Gastrocnemius medialis (tissue), 4 donors: Measurements from ENCODE around the gene ST6GALNAC2. TPM values are rescaled to one million over a fixed set of nuclear protein-coding genes. Genes with fewer than 3 reads are reported as not detected.

Source experiments
- ATAC-seq, 2 donors: fragments of 150-250 bp; one replicate each; pipeline ENCODE4 v1.9.1; 2016
- DNase-seq, 2 donors: peaks; one replicate each; pipeline ENCODE4 v3.0.0-alpha.2; 2019
- H3K27ac ChIP-seq, 4 donors: fragments of 200-600 bp; sonication (generic); 1 replicate in 1 of 4; 2 replicates in 3 of 4; pipeline ENCODE4 v1.5.1; 2016 to 2018; ENCODE audit warnings: mild to moderate bottlenecking in 2 of 4, moderate library complexity in 1 of 4
- H3K27me3 ChIP-seq, 3 donors: fragments of 200-600 bp; sonication (generic) in 2 of 3; 1 replicate in 1 of 3; 2 replicates in 2 of 3; pipeline versions ENCODE4 v1.5.1 to v1.6.0; 2016 to 2019; ENCODE audit warnings: mild to moderate bottlenecking in 1 of 3, moderate library complexity in 1 of 3
- H3K36me3 ChIP-seq, 2 donors: fragments of 200-600 bp; sonication (generic) in 1 of 2; one replicate each; pipeline ENCODE4 v1.5.1; 2017 to 2018
- H3K4me1 ChIP-seq, 2 donors: fragments of 200-600 bp; sonication (generic) in 1 of 2; one replicate each; pipeline ENCODE4 v1.5.1; 2016 to 2017; ENCODE audit warnings: mild to moderate bottlenecking in 2 of 2
- H3K4me3 ChIP-seq, 4 donors: fragments of 200-600 bp; sonication (generic) in 3 of 4; 1 replicate in 1 of 4; 2 replicates in 3 of 4; pipeline ENCODE4 v1.5.1; 2016 to 2019; ENCODE audit warnings: mild to moderate bottlenecking in 2 of 4
- H3K9me3 ChIP-seq, 3 donors: fragments of 200-600 bp; sonication (generic) in 2 of 3; 1 replicate in 1 of 3; 2 replicates in 2 of 3; pipeline ENCODE4 v1.5.1; 2016 to 2019
- POLR2A ChIP-seq, 2 donors: fragments of 450-650 bp; IDR thresholded peaks; one replicate each; pipeline ENCODE4 v1.6.1; 2017; ENCODE audit warnings: antibody characterized with exemption in 2 of 2, mild to moderate bottlenecking in 2 of 2, moderate library complexity in 2 of 2
- in situ Hi-C, 4 donors: fragments of 200-750 bp; cut with MboI; loops; one replicate each; pipeline versions ENCODE4 v1.15.0 to v1.8.0; 2017; ENCODE audit warnings: low sequenced_read_pairs in 4 of 4
- intact Hi-C: fragments of 100-400 bp; cut with DNase I; formaldehyde crosslinking; loops from one replicate; pipeline ENCODE4 v1.15.1; 2023; ENCODE audit warnings: low total_unique reads
- total RNA-seq, 4 donors: library from RNA; depleted of rRNA; stranded (reverse); fragments of >200 nt; gene quantifications; one replicate each; pipeline versions ENCODE4 v1.1.0 to v1.2.3, GENCODE V29; 2016
- TF ChIP-seq, protein P1 (sequence below), 5 experiments: fragments of 450-650 bp in 3 of 5; fragments of 200-600 bp in 2 of 5; sonication (generic) in 2 of 5; IDR thresholded peaks in 4 of 5; conservative IDR thresholded peaks in 1 of 5; 1 replicate in 4 of 5; 2 replicates in 1 of 5; pipeline ENCODE4 v1.5.1; 2016 to 2019; ENCODE audit warnings: antibody characterized with exemption in 5 of 5, mild to moderate bottlenecking in 3 of 5, moderate library complexity in 3 of 5

Gene ST6GALNAC2
- total RNA-seq, 4 donors from 2014 or later: 13.6 to 31.1 (median 27.4) TPM

- Histone ChIP-seq H3K9me3 (no peaks in the 10 kb centered on the region), H3K36me3 (no peaks in the 10 kb centered on the region), H3K27ac (no peak overlapping the region), H3K4me1 (peaks cover 12 to 18% of the 10 kb centered on the region in 2 donors), H3K4me3 (no peak overlapping the region), H3K27me3 (no peaks in the 10 kb centered on the region)
- ATAC-seq (no peak), DNase-seq (no peak)
- TF ChIP-seq POLR2A (IDR thresholded peaks at IDR 0.05): no peak
- TF ChIP-seq, protein P1, sequence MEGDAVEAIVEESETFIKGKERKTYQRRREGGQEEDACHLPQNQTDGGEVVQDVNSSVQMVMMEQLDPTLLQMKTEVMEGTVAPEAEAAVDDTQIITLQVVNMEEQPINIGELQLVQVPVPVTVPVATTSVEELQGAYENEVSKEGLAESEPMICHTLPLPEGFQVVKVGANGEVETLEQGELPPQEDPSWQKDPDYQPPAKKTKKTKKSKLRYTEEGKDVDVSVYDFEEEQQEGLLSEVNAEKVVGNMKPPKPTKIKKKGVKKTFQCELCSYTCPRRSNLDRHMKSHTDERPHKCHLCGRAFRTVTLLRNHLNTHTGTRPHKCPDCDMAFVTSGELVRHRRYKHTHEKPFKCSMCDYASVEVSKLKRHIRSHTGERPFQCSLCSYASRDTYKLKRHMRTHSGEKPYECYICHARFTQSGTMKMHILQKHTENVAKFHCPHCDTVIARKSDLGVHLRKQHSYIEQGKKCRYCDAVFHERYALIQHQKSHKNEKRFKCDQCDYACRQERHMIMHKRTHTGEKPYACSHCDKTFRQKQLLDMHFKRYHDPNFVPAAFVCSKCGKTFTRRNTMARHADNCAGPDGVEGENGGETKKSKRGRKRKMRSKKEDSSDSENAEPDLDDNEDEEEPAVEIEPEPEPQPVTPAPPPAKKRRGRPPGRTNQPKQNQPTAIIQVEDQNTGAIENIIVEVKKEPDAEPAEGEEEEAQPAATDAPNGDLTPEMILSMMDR (IDR thresholded peaks at IDR 0.05 in 4 of 5, conservative IDR thresholded peaks at IDR 0.05 in 1 of 5): no peak
- in situ Hi-C loops: no loop called here
- intact Hi-C loops: loop anchor here (5.0 kb wide), 1 partner anchor 38 kb away; no protein-coding TSS in a partner anchor
Observed at GRCh38 chr17:76519048-76519966, 66.4 kb downstream of the ST6GALNAC2 start.

GRCh38 chr17:76517638-76518038, 68.0 kb downstream of the ST6GALNAC2 start:
- DNase-seq (no peak), ATAC-seq (no peak)
- H3K9me3 ChIP-seq: no peaks in the 10 kb centered on the region
- H3K4me1 ChIP-seq: peaks cover 12 to 14% of the 10 kb centered on the region in 2 donors
- in situ Hi-C loops (no loop called here), intact Hi-C loops (loop anchor here (5.0 kb wide), 1 partner anchor 40 kb away; no protein-coding TSS in a partner anchor)
- TF ChIP-seq, protein P1 (IDR thresholded peaks at IDR 0.05 in 4 of 5, conservative IDR thresholded peaks at IDR 0.05 in 1 of 5): no peak
- TF ChIP-seq POLR2A (IDR thresholded peaks at IDR 0.05): no peak
- no peaks in the 10 kb centered on the region for H3K36me3 ChIP-seq
- no peak overlapping the region for H3K27ac ChIP-seq
- no peak overlapping the region for H3K4me3 ChIP-seq
- no peaks in the 10 kb centered on the region for H3K27me3 ChIP-seq

Other genes with a start within 250 kb of the ST6GALNAC2 start
- gene PRPSAP1, start 231.9 kb downstream of the ST6GALNAC2 start, total RNA-seq: 10 to 100 TPM; 10.2 to 23.4 (median 15.9) TPM
- 1 to 10 TPM in 3 of 4 donors, under 1 TPM in 1; 0.66 to 5.0 (median 2.5) TPM for gene SPHK1, start 201.3 kb downstream of the ST6GALNAC2 start, total RNA-seq
- 10 to 100 TPM; 16.4 to 46.5 (median 32.4) TPM for gene UBE2O, start 132.7 kb downstream of the ST6GALNAC2 start, total RNA-seq
- not detected for gene AANAT, start 118.3 kb downstream of the ST6GALNAC2 start, total RNA-seq
- gene RHBDF2, start 84.4 kb downstream of the ST6GALNAC2 start, total RNA-seq: 10 to 100 TPM; 11.4 to 29.8 (median 23.3) TPM
- gene CYGB, start 48.2 kb downstream of the ST6GALNAC2 start, total RNA-seq: 10 to 100 TPM in 2 of 4 donors, 1 to 10 TPM in 2; 8.1 to 19.7 (median 10.6) TPM
- gene PRCD, start 45.8 kb downstream of the ST6GALNAC2 start, total RNA-seq: 1 to 10 TPM in 2 of 4 donors, under 1 TPM in 1, not detected in 1; 0.33 to 3.7 (median 1.1) TPM
- 1 to 10 TPM; 1.5 to 4.3 (median 2.0) TPM for gene ST6GALNAC1, start 57.9 kb upstream of the ST6GALNAC2 start, total RNA-seq
- 10 to 100 TPM; 24.3 to 43.0 (median 30.6) TPM for gene MXRA7, start 125.1 kb upstream of the ST6GALNAC2 start, total RNA-seq
- gene JMJD6, start 140.7 kb upstream of the ST6GALNAC2 start, total RNA-seq: 10 to 100 TPM; 29.7 to 42.9 (median 41.7) TPM
- gene METTL23, start 141.0 kb upstream of the ST6GALNAC2 start, total RNA-seq: 10 to 100 TPM; 23.9 to 35.5 (median 29.7) TPM
- 100 to 1,000 TPM in 2 of 4 donors, 10 to 100 TPM in 2; 75.0 to 148 (median 90.4) TPM for gene SRSF2, start 151.5 kb upstream of the ST6GALNAC2 start, total RNA-seq
- gene MFSD11, start 152.3 kb upstream of the ST6GALNAC2 start, total RNA-seq: 10 to 100 TPM; 14.0 to 24.2 (median 19.5) TPM